HG02840 (cell line): ENCODE data around the gene GAS5.

ENCODE experiments used
- ATAC-seq: cut with Tn5 transposase; IDR thresholded peaks from one replicate; pipeline ENCODE4 v1.9.1; 2021; ENCODE audit warnings: mild to moderate bottlenecking, moderate library complexity, moderate number of reproducible peaks; ENCODE audit not compliant: unreplicated experiment, low FRiP score

GAS5 gene

GRCh38 chr1:173832748-173833147 lies 35.0 kb downstream of the GAS5 start:
- ATAC-seq: no peak

DNA sequence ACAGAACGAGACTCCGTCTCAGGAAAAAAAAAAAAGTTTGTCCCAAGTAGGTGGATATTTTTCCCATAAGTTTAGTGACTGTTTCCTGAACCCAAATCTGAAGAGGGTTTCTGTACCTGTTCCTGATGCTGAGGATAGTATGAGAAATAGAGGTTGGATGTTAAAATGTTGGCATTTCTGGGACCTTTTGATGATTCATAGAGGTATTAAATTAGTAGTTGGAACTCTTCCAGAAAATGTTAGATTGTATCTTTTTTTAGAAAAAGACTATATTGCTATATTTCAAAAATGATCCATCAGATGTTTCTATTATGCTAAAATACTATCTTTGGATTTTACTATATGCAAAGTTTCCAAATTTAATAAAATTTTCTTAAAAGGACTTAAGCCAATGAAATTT lies 40.2 kb downstream of the GAS5 start:
- no peak for ATAC-seq

GRCh38 chr1:173824315-173825081 lies 43.3 kb downstream of the GAS5 start, which contains the start of the genes CENPL and DARS2:
Gene CENPL, minus strand, starts transcription at chr1:173824883. Its CDS starts 13,584 bp downstream, at chr1:173811299.
Gene DARS2, plus strand, starts transcription at chr1:173824673. Its CDS starts 557 bp downstream, at chr1:173825230.
- ATAC-seq: peak; percentile 90

DNA sequence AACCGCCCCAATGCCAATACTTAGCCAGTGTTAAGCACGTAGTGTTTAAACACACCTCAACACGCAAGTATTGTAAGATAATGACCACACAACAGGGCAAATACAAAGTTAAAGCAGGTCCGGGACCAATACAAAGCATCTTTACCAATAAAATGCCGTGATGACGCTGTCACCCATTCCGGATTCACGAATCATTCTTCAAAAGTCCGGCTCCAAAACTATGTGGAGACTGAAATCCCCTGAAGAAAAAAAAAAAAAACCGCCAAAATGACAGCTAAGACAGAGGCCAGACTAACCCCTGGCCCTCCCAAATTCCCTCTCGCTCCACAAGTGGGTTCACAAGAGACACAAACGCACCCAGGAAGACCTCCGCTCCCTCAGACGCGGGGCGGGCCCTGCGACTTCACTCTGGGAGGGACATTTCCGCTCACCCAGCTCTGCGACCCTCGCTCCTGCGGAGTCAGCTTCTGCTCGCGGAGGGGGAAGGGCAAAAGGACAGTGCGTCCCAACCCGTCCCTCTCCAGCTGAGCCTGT lies 43.9 kb downstream of the GAS5 start:
- peak; percentile 38 for ATAC-seq

DNA sequence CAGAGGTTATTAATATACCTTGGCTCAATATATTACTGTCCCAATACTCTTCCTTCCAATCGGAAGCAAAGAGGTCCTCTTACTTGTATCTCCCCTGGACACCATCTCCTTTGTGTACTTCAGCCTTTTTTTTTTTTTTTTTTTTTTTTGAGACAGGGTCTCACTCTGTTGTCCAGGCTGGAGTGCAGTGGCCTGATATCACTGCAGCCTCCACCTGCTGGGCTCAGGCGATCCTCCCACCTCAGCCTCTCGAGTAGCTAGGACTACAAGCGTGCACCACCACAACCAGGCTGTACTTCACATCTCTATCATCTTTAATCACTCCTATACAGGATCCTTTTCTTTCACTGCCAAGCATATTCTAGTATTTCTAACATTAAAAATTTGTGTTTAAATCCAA lies 46.1 kb downstream of the GAS5 start:
- ATAC-seq: no peak

DNA sequence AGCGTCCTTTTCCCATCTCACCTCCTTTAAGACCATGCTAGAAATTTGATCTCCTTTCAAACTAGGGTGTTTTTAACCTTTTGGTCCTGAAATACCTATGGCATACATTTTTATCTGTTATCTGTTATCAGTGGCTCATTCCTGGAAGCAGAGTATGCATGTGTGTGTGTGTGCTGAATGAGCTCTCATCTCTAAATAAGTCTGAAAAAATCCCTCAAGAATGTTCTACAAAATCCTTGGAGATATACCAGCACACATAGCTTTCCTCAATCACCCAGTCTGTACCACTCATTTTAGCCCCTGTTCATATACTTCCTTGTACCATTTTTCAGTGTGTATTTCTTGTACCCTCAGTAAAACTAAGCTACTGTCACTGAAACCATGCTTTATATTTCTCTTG lies 49.3 kb downstream of the GAS5 start:
- no peak for ATAC-seq
